Endothelial cell (in vitro differentiated cells): ENCODE results near the gene C14orf132. TPM values are rescaled to one million over a fixed set of nuclear protein-coding genes. Genes with fewer than 3 reads are reported as not detected.

Source experiments
- DNase-seq: peaks from one replicate; pipeline ENCODE4 v3.0.0; 2021; ENCODE audit warnings: low spot score
- H3K27ac Mint-ChIP-seq: one replicate; pipeline ENCODE4 v1.8.0; 2021; ENCODE audit warnings: mixed read lengths, inconsistent platforms; ENCODE audit not compliant: unreplicated experiment
- H3K27me3 Mint-ChIP-seq: one replicate; pipeline ENCODE4 v1.8.0; 2021; ENCODE audit warnings: mild to moderate bottlenecking, moderate library complexity, mixed read lengths, inconsistent platforms; ENCODE audit not compliant: unreplicated experiment
- H3K36me3 Mint-ChIP-seq: one replicate; pipeline ENCODE4 v1.8.0; 2021; ENCODE audit warnings: mild to moderate bottlenecking, low read depth, mixed read lengths, inconsistent platforms; ENCODE audit not compliant: unreplicated experiment
- H3K4me1 Mint-ChIP-seq: one replicate; pipeline ENCODE4 v1.8.0; 2021; ENCODE audit warnings: mild to moderate bottlenecking, mixed read lengths, inconsistent platforms; ENCODE audit not compliant: unreplicated experiment
- H3K4me3 Mint-ChIP-seq: one replicate; pipeline ENCODE4 v1.8.0; 2021; ENCODE audit warnings: mild to moderate bottlenecking, mixed read lengths, inconsistent platforms; ENCODE audit not compliant: unreplicated experiment
- H3K9me3 Mint-ChIP-seq: one replicate; pipeline ENCODE4 v1.8.0; 2021; ENCODE audit warnings: mixed read lengths, inconsistent platforms; ENCODE audit not compliant: unreplicated experiment
- CTCF ChIP-seq: fragments of 200-600 bp; sonication (generic); IDR thresholded peaks from one replicate; pipeline ENCODE4 v1.5.0; 2021; ENCODE audit warnings: antibody characterized with exemption; ENCODE audit not compliant: unreplicated experiment
- total RNA-seq: library from RNA; stranded (reverse); fragmentation: NEBNext Ultra II Directional; extraction: Animal tissue kit (Norgen Biotek cat#: 25700); gene quantifications from one replicate; pipeline ENCODE4 v1.2.1, GENCODE V29; 2021; ENCODE audit not compliant: unreplicated experiment

C14orf132 gene
- total RNA-seq, 1 donor from 2014 or later = 4.4 TPM

GRCh38 chr14:96092936-96093335 lies 53.8 kb downstream of the C14orf132 start:
- no peak for TF ChIP-seq CTCF
- Mint-ChIP-seq H3K4me3 (no peak overlapping the region), H3K27ac (no peak overlapping the region), H3K4me1 (no peaks in the 10 kb centered on the region), H3K36me3 (no peaks in the 10 kb centered on the region), H3K9me3 (no peaks in the 10 kb centered on the region), H3K27me3 (peaks cover 4% of the 10 kb centered on the region)
- DNase-seq = no peak

GRCh38 chr14:96094211-96094610 lies 55.0 kb downstream of the C14orf132 start:
- no peaks in the 10 kb centered on the region for H3K36me3 Mint-ChIP-seq
- no peak for DNase-seq
- no peak overlapping the region for H3K27ac Mint-ChIP-seq
- H3K27me3 Mint-ChIP-seq = peaks cover 4% of the 10 kb centered on the region
- TF ChIP-seq CTCF = no peak
- H3K4me1 Mint-ChIP-seq = no peaks in the 10 kb centered on the region
- no peaks in the 10 kb centered on the region for H3K9me3 Mint-ChIP-seq
- no peak overlapping the region for H3K4me3 Mint-ChIP-seq

- no peaks in the 10 kb centered on the region for H3K36me3 Mint-ChIP-seq
- peaks cover 4% of the 10 kb centered on the region for H3K27me3 Mint-ChIP-seq
- H3K4me1 Mint-ChIP-seq = no peaks in the 10 kb centered on the region
- no peak for DNase-seq
- H3K27ac Mint-ChIP-seq = no peak overlapping the region
- H3K4me3 Mint-ChIP-seq = no peak overlapping the region
- TF ChIP-seq CTCF = no peak
- no peaks in the 10 kb centered on the region for H3K9me3 Mint-ChIP-seq
Observed at GRCh38 chr14:96094656-96095055, 55.5 kb downstream of the C14orf132 start.

GRCh38 chr14:96095058-96095457 lies 55.9 kb downstream of the C14orf132 start:
- no peaks in the 10 kb centered on the region for H3K9me3 Mint-ChIP-seq
- no peaks in the 10 kb centered on the region for H3K4me1 Mint-ChIP-seq
- H3K4me3 Mint-ChIP-seq = no peak overlapping the region
- TF ChIP-seq CTCF = no peak
- H3K27ac Mint-ChIP-seq = no peak overlapping the region
- no peak for DNase-seq
- H3K36me3 Mint-ChIP-seq = no peaks in the 10 kb centered on the region
- H3K27me3 Mint-ChIP-seq = peaks cover 3% of the 10 kb centered on the region

GRCh38 chr14:96095581-96096476 lies 56.7 kb downstream of the C14orf132 start:
- Mint-ChIP-seq H3K27me3 (peaks cover 2% of the 10 kb centered on the region), H3K36me3 (no peaks in the 10 kb centered on the region), H3K9me3 (no peaks in the 10 kb centered on the region), H3K27ac (no peak overlapping the region), H3K4me1 (no peaks in the 10 kb centered on the region), H3K4me3 (no peak overlapping the region)
- DNase-seq = no peak
- TF ChIP-seq CTCF = no peak
